Endodermal cell (in vitro differentiated cells): Measurements from ENCODE around the gene DTX3. TPM values are rescaled to one million over a fixed set of nuclear protein-coding genes. Genes with fewer than 3 reads are reported as not detected.

Experiments used
- DNase-seq: peaks from one replicate; pipeline ENCODE4 v3.0.0-alpha.2; 2017
- H3K27ac ChIP-seq: 2 replicates; pipeline ENCODE4 v1.5.1; 2013; ENCODE audit warnings: mild to moderate bottlenecking, low read depth, low read length, moderate library complexity
- H3K27me3 ChIP-seq: 2 replicates; pipeline ENCODE4 v1.6.1; 2013; ENCODE audit warnings: mild to moderate bottlenecking, low read length, moderate library complexity; ENCODE audit not compliant: insufficient read depth, control insufficient read depth, poor library complexity, severe bottlenecking
- H3K36me3 ChIP-seq: 2 replicates; pipeline ENCODE4 v1.7.0; 2013; ENCODE audit warnings: mild to moderate bottlenecking, low read length, moderate library complexity; ENCODE audit not compliant: control insufficient read depth, insufficient read depth
- H3K4me1 ChIP-seq: one replicate; pipeline ENCODE4 v1.7.0; 2013; ENCODE audit warnings: low read length; ENCODE audit not compliant: control insufficient read depth, insufficient read depth
- H3K4me3 ChIP-seq: 2 replicates; pipeline ENCODE4 v1.5.1; 2013; ENCODE audit warnings: mild to moderate bottlenecking, low read length, moderate library complexity
- H3K9ac ChIP-seq: 2 replicates; pipeline ENCODE4 v1.6.1; 2013; ENCODE audit warnings: mild to moderate bottlenecking, low read length, moderate library complexity; ENCODE audit not compliant: poor library complexity, severe bottlenecking; ENCODE audit errors: extremely low read depth
- H3K9me3 ChIP-seq: 2 replicates; pipeline ENCODE4 v1.6.1; 2013; ENCODE audit warnings: mild to moderate bottlenecking, low read length, moderate library complexity; ENCODE audit not compliant: control insufficient read depth
- H3K27ac Mint-ChIP-seq: 2 replicates; pipeline ENCODE4 v1.8.0; 2020; ENCODE audit warnings: mixed read lengths
- H3K27me3 Mint-ChIP-seq: 2 replicates; pipeline ENCODE4 v1.8.0; 2021; ENCODE audit warnings: mild to moderate bottlenecking, mixed read lengths; ENCODE audit not compliant: insufficient read depth
- H3K36me3 Mint-ChIP-seq: 2 replicates; pipeline ENCODE4 v1.8.0; 2020; ENCODE audit warnings: low read depth, mixed read lengths
- H3K4me1 Mint-ChIP-seq: 2 replicates; pipeline ENCODE4 v1.8.0; 2020; ENCODE audit warnings: mixed read lengths
- H3K4me3 Mint-ChIP-seq: 2 replicates; pipeline ENCODE4 v1.8.0; 2020; ENCODE audit warnings: mild to moderate bottlenecking, moderate library complexity, mixed read lengths
- H3K9me3 Mint-ChIP-seq: 2 replicates; pipeline ENCODE4 v1.8.0; 2020; ENCODE audit warnings: mild to moderate bottlenecking, mixed read lengths
- WGBS, 2 experiments: methylation state at CpG; one replicate each; pipeline versions ENCODE4 v1.1.5 to v1.1.7; 2013; ENCODE audit warnings: missing lambda C conversion rate in 2 of 2, mixed read lengths in 1 of 2; ENCODE audit not compliant: insufficient coverage in 1 of 2, insufficient read length in 1 of 2; 5-methylcytosine and 5-hydroxymethylcytosine counted together
- total RNA-seq, 2 donors: library from RNA; stranded (reverse); fragmentation: NEBNext Ultra II Directional in 1 of 2; extraction: Animal tissue kit (Norgen Biotek cat#: 25700) in 1 of 2; gene quantifications; 2 replicates in 1 of 2; 3 replicates in 1 of 2; pipeline ENCODE4 v1.2.1, GENCODE V29; 2021
- TF ChIP-seq, protein P1 (sequence below): fragments of 200-600 bp; sonication (generic); conservative IDR thresholded peaks from 2 replicates; pipeline ENCODE4 v1.5.0; 2021; ENCODE audit warnings: antibody characterized with exemption, mild to moderate bottlenecking

The DTX3 gene
- total RNA-seq, 2 donors from 2014 or later: 59.6 to 62.6 TPM

DNA sequence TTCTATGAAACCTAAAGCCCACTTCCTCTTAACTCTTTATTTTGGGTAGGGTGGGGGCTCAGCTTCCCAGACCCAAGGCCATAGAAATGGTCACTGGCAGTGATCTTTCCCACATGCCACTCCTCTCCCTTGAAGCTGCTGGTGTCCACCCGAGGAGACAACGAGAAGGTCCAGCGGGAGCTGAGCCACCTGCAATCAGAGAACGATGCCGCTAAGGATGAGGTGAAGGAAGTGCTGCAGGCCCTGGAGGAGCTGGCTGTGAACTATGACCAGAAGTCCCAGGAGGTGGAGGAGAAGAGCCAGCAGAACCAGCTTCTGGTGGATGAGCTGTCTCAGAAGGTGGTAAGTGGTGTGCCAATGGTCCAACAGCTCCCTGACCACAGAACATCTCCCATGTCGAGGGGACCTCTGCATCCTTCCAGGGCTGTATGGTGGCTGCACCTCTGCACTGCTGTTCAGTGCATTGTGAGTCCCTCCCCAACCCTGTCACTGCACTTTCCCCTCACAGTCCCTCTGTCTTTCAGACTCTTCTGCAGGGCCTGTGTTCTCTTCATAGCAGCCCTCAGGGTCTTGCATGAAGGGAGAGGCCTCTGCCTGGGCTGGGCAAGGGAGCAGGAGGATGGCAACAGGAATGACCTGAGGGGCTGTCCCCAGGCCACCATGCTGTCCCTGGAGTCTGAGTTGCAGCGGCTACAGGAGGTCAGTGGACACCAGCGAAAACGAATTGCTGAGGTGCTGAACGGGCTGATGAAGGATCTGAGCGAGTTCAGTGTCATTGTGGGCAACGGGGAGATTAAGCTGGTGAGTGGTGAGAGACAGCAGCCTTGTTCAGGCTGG is 32.5 kb upstream of the DTX3 start:
- Histone ChIP-seq H3K4me1 (no peaks in the 10 kb centered on the region), H3K9me3 (no peaks in the 10 kb centered on the region), H3K9ac (no peak overlapping the region), H3K27me3 (no peaks in the 10 kb centered on the region), H3K27ac (no peak overlapping the region), H3K4me3 (no peak overlapping the region), H3K36me3 (no peaks in the 10 kb centered on the region)
- TF ChIP-seq, protein P1, sequence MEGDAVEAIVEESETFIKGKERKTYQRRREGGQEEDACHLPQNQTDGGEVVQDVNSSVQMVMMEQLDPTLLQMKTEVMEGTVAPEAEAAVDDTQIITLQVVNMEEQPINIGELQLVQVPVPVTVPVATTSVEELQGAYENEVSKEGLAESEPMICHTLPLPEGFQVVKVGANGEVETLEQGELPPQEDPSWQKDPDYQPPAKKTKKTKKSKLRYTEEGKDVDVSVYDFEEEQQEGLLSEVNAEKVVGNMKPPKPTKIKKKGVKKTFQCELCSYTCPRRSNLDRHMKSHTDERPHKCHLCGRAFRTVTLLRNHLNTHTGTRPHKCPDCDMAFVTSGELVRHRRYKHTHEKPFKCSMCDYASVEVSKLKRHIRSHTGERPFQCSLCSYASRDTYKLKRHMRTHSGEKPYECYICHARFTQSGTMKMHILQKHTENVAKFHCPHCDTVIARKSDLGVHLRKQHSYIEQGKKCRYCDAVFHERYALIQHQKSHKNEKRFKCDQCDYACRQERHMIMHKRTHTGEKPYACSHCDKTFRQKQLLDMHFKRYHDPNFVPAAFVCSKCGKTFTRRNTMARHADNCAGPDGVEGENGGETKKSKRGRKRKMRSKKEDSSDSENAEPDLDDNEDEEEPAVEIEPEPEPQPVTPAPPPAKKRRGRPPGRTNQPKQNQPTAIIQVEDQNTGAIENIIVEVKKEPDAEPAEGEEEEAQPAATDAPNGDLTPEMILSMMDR: no peak
- H3K4me3 Mint-ChIP-seq: no peak overlapping the region
- H3K9me3 Mint-ChIP-seq: no peaks in the 10 kb centered on the region
- no peaks in the 10 kb centered on the region for H3K4me1 Mint-ChIP-seq
- H3K27me3 Mint-ChIP-seq: no peaks in the 10 kb centered on the region
- no peak overlapping the region for H3K27ac Mint-ChIP-seq
- peaks cover 40% of the 10 kb centered on the region for H3K36me3 Mint-ChIP-seq
- 85 to 92% methylated on average over 7 to 12 of the region's 12 CpGs for WGBS, 2 experiments
- DNase-seq: no peak

- H3K36me3 ChIP-seq: no peaks in the 10 kb centered on the region
- no peak overlapping the region for H3K27ac Mint-ChIP-seq
- 95 to 96% methylated on average over 9 to 10 of the region's 10 CpGs for WGBS, 2 experiments
These were observed 29.8 kb upstream of the DTX3 start for GRCh38 chr12:57574795-57575194.

DNA sequence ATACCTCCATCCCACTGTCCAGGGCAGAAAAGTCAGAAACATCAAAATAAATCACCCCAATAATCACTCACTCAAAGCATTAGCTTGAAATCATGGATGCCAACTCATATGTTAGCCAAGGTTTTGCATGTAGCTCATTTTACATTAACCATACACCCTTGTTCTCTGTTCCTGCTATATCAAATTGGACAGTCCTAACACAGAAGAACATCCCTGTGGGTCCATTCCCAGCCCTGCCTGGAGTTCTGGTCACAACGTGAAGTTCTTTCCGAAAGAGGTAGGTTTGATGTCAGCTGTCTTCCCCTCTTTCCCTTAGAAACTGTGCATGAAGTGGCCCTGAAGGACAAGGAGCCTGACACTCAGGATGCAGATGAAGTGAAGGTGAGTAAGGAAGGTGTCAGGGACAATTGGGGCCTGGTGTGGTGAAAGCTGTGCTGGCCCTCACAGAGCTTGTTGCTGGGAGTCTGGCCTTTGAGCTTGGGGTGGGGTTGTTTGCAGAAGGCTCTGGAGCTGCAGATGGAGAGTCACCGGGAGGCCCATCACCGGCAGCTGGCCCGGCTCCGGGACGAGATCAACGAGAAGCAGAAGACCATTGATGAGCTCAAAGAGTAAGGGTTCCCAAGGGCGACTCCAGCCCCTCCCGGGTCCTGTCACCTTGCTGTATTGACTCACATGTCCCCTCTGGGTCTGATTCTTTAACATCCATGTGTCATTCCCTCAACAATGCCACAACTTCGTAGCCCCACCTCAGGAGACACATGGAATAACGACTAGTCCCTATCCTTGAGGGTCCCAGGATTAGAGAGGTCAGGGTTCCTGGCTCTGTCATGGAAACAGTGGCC is 28.6 kb upstream of the DTX3 start:
- no peaks in the 10 kb centered on the region for H3K27me3 Mint-ChIP-seq
- Histone ChIP-seq H3K27ac (no peak overlapping the region), H3K4me3 (no peak overlapping the region), H3K9me3 (no peaks in the 10 kb centered on the region), H3K9ac (no peak overlapping the region), H3K36me3 (no peaks in the 10 kb centered on the region), H3K27me3 (peaks cover 18% of the 10 kb centered on the region), H3K4me1 (no peaks in the 10 kb centered on the region)
- H3K36me3 Mint-ChIP-seq: peaks cover 40% of the 10 kb centered on the region
- DNase-seq: no peak
- H3K27ac Mint-ChIP-seq: no peak overlapping the region
- H3K9me3 Mint-ChIP-seq: no peaks in the 10 kb centered on the region
- TF ChIP-seq, protein P1: no peak
- WGBS, 2 experiments: 93 to 97% methylated on average over 8 to 12 of the region's 12 CpGs
- no peak overlapping the region for H3K4me3 Mint-ChIP-seq
- H3K4me1 Mint-ChIP-seq: no peaks in the 10 kb centered on the region

More at GRCh38 chr12:57574795-57575194, 29.8 kb upstream of the DTX3 start:
- no peak overlapping the region for H3K9ac ChIP-seq
- no peaks in the 10 kb centered on the region for H3K4me1 ChIP-seq
- H3K4me1 Mint-ChIP-seq: no peaks in the 10 kb centered on the region
- peaks cover 7% of the 10 kb centered on the region for H3K27me3 ChIP-seq
- peaks cover 41% of the 10 kb centered on the region for H3K36me3 Mint-ChIP-seq
- no peaks in the 10 kb centered on the region for H3K9me3 ChIP-seq
- H3K27me3 Mint-ChIP-seq: no peaks in the 10 kb centered on the region
- DNase-seq: no peak
- no peak overlapping the region for H3K27ac ChIP-seq
- H3K4me3 ChIP-seq: no peak overlapping the region
- no peaks in the 10 kb centered on the region for H3K9me3 Mint-ChIP-seq
- H3K4me3 Mint-ChIP-seq: no peak overlapping the region
- TF ChIP-seq, protein P1: no peak
